HG02943 (cell line): ENCODE results near the gene KMT2B.
"Not testable (repeated sequence)": the region's sequence is repeated elsewhere in the genome, so short reads cannot be mapped to it uniquely, and the experiment has no call there.

Experiments used
- ATAC-seq: cut with Tn5 transposase; IDR thresholded peaks from one replicate; pipeline ENCODE4 v1.9.1; 2021; ENCODE audit warnings: mild to moderate bottlenecking, low read depth, moderate library complexity; ENCODE audit not compliant: unreplicated experiment

The KMT2B gene, protein sequence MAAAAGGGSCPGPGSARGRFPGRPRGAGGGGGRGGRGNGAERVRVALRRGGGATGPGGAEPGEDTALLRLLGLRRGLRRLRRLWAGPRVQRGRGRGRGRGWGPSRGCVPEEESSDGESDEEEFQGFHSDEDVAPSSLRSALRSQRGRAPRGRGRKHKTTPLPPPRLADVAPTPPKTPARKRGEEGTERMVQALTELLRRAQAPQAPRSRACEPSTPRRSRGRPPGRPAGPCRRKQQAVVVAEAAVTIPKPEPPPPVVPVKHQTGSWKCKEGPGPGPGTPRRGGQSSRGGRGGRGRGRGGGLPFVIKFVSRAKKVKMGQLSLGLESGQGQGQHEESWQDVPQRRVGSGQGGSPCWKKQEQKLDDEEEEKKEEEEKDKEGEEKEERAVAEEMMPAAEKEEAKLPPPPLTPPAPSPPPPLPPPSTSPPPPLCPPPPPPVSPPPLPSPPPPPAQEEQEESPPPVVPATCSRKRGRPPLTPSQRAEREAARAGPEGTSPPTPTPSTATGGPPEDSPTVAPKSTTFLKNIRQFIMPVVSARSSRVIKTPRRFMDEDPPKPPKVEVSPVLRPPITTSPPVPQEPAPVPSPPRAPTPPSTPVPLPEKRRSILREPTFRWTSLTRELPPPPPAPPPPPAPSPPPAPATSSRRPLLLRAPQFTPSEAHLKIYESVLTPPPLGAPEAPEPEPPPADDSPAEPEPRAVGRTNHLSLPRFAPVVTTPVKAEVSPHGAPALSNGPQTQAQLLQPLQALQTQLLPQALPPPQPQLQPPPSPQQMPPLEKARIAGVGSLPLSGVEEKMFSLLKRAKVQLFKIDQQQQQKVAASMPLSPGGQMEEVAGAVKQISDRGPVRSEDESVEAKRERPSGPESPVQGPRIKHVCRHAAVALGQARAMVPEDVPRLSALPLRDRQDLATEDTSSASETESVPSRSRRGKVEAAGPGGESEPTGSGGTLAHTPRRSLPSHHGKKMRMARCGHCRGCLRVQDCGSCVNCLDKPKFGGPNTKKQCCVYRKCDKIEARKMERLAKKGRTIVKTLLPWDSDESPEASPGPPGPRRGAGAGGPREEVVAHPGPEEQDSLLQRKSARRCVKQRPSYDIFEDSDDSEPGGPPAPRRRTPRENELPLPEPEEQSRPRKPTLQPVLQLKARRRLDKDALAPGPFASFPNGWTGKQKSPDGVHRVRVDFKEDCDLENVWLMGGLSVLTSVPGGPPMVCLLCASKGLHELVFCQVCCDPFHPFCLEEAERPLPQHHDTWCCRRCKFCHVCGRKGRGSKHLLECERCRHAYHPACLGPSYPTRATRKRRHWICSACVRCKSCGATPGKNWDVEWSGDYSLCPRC (N-terminal part only)

DNA sequence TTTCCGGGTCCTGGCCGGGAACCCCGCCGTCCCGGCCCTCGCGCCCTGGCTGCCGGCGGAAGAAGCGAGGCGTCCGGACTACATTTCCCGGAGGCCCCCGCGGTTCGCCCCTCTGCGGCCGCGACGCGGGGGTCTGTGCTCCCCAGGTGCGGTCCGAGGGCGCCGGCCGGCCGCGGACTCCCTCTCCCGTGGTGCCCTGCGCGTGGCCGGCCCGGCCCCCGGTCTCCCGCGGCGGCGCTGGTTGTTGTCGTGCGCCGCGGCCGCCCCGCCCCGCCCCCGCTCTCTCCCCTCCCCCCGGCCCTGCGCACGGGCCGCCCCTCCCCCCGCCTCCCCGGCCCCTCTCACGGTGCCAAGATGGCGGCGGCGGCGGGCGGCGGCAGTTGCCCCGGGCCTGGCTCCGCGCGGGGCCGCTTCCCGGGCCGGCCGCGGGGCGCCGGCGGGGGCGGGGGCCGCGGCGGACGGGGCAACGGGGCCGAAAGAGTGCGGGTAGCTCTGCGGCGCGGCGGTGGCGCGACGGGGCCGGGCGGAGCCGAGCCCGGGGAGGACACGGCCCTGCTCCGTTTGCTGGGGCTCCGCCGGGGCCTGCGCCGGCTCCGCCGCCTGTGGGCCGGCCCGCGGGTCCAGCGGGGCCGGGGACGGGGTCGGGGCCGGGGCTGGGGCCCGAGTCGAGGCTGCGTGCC, at the start of gene KMT2B:
KMT2B (plus strand) TSS at position 339 of the 680 bp plus-strand sequence; CDS start at position 355, 16 bp downstream.
- no peak for ATAC-seq

DNA sequence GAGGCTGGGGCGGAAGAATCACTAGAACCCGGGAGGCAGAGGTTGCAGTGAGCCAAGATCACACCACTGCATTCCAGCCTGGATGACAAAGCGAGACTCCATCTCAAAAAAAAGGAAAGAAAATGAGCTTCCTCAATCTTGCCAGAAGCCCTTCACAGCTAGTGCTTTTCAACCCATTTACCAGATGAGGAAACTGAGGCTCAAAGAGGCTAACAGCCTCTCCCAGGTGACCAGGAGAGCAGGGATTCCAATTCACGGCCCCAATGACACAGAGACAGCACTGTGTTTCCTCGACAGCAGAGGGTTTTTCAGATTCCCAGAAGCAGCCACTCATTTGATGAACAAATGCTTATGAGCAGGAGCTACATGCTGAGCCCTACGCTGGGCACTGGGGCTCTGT, 48.2 kb upstream of the KMT2B start:
- no peak for ATAC-seq

DNA sequence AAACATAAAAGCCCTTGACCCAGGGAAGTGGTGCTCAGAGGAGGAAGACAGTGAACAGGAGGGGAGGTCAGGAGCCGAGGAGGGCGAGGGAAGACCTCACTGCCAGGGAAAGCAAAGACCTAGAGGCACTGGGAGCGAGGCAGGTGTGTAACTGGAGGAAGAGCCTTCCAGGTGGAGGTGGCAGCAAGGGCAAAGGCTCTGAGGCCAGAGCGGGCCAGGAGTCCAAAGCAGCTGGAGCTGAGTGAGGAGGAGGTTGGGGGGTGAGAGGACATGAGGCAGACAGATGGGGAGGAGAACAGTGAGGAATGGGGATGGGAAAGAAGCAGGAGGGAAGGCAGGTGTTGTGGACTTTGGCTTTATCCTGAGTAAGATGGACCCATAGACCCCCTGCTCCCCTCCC, 47.8 kb upstream of the KMT2B start:
- no peak for ATAC-seq

DNA sequence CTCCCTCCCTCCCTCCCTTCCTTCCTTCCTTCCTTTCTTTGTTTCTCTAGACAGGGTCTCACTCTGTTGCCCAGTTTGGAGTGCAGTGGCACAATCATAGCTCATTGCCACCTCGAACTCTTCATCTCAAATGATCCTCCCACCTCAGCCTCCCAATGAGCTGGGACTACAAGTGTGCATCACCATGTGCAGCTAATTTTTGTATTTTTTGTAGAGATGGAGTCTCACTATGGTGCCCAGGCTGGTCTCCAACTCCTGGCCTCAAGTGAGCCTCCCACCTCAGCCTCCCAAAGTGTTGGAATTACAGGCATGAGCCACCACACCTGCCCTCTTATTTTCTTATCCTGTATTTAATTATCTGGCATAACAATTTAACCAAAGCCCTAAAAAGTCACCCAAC, 47.1 kb upstream of the KMT2B start:
- ATAC-seq, result no peak

DNA sequence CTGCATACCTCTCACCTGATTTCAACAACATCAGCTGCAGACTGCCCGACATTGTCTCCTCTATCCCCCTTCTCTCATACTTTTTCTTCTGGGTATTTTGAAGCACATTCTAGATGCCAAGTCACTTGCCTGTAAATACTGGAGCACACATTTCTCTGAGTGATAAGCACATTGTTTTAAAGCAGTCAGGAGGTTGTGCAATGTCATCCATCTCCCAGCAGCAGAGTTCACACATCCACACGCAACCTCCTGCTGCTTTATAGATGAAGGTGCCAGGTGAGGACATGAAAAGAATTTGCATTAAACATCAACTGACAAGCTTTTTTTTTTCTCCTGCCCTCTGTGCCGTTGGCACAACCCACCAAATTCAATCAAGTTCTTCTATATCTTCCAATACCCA, 46.0 kb upstream of the KMT2B start:
- ATAC-seq, result no peak

DNA sequence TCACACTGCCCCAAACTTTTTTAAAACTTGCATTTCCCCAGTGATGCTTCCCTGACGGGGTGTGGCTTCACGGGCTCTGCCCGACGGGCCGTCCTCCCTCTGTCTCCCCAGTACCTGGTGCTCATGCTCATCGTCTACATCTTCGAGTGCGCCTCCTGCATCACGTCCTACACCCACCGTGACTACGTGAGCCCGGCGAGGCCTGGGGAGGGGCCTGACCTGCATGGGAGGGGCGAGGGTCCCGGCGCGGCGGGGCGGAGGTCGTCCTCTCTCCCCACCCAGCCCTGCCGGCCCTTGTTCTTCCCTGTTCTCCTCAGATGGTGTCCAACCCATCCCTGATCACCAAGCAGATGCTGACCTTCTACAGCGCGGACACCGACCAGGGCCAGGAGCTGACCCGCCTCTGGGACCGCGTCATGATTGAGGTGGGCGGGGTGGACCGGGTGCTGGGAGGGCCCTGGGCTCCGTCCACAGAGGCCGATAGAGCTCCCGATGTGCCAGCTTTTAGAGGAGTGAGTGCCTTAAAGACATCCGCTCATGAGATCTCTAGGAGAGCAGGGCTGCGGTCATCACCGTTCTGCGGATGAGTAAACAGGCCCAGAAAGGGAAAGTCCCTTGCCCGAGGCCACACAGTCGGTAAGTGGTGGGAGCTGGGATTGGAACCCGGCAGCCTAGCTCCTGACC, 44.5 kb upstream of the KMT2B start:
- no peak for ATAC-seq

DNA sequence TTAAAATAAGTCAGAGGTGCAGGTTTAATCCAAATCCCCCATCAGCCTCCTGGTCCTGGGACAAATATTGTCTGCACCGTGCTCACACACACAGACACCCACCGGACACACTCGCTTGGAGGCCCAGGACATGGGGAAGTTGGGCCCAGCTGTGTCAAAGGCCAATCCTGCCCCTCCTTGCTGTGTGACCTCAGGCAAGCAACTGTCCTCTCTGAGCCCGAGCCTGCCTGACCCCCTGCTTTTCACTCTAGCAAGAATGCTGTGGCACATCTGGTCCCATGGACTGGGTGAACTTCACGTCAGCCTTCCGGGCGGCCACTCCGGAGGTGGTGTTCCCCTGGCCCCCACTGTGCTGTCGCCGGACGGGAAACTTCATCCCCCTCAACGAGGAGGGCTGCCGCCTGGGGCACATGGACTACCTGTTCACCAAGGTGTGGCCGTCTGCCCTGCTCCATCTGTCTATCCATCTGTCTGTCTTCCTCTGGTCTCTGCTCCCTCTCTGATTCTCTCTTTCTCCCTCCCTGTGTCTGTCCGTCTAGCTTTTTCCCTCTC, 42.1 kb upstream of the KMT2B start:
- no peak for ATAC-seq

DNA sequence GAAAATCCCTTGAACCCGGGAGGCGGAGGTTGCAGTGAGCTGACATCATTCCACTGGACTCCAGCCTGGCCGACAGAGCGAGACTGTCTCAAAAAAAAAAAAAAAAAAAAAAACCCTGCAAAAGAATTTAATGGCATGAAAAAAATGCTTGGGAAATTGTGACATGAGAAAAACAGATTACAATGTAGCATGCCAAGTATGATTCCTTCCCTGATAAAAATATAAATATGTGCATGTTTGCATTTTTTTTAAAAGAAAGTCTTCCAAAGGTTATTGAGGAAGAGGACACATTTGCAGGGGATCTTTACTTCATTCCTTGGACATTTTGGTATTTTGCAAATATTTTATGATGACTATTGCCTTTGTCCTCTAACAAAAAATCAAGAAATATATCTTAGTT, 28.0 kb upstream of the KMT2B start:
- ATAC-seq, result no peak

DNA sequence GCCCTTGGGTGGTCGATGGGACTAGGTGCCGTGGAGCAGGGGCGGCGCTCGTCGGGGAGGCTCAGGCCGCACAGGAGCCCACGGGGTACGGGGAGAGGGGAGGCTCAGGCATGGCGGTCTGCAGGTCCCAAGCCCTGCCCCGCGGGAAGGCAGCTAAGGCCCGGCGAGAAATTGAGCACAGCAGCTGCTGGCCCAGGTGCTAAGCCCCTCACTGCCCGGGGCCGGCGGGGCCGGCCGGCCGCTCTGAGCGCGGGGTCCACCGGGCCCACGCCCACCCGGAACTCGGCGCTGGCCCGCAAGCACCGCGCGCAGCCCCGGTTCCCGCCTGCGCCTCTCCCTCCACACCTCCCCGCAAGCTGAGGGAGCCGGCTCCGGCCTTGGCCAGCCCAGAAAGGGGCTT, 26.7 kb upstream of the KMT2B start:
- ATAC-seq, result not testable (repeated sequence)

DNA sequence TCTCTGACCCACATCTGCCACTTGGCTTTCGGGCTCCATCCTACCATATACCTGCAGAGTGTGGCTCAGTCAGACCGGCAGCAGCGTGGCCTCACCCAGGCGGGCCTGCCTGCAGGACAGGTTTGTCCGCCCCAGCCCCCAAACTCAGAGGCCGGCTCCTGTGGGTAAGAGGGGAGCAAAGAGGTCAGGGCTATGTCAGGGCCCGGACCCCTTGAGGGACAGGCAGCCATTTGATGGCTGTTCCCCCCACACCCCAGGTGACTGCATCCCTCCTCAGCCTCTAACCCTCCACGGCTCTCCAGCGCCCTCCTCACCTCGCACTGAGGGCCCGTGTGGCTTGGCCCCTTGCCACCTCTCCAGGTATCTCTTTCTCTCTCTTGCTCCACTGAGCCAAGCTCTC, 25.8 kb upstream of the KMT2B start:
- ATAC-seq, result no peak

DNA sequence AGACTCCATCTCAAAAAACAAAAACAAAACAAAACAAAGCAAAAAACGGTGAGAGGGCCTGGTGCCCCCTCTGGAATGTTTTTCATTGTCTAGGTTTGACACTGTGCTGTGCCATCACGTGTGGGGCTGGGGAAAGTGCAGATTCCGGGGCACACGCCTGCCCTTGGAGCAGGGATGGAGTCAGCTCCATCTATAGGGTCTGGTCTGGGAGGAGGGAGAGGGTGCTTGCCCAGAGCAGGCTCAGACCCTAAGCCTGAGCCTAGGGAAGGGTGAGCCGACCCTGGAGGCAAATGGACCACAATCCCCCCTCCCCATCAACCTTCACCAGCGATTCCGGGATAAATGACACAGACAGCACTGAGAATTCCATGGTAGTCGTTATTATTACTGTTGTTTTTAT, 24.4 kb upstream of the KMT2B start:
- ATAC-seq, result no peak

DNA sequence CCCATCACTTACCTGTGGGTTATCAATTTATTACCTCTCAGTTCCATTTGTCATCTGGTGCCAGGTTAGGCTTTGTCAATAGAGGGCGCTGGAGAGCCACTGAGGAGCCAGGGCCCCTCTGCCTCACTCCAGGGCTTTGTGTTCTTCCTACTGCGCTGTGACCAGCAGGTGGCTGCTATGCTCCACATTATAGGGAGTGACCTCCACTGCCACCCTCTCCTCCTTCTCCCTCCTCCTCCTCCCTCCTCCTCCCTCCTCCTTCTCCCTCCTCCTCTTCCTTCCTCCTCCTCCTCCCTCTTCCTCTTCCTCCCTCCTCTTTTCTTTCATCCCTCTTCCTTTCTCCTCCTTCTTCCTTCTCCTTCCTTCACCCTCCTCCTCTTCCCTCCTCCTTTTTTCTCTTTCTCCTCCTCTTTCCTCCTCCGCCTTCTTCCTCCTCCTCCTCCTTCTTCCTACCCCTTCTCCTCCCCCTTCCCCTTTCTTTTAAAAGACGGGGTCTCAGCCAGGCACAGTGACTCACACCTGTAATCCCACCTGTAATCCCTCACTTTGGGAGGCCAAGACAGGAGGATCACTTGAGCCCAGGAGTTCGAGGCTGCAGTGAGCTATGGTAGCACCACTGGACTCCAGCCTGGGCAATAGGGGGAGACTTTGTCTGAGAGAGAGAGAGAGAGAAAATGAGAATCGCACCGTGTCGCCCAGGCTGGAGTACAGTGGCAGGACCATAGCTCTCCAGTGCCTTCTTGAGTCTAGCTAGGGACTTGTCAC, 23.8 kb upstream of the KMT2B start:
- ATAC-seq, result peak; percentile 70

DNA sequence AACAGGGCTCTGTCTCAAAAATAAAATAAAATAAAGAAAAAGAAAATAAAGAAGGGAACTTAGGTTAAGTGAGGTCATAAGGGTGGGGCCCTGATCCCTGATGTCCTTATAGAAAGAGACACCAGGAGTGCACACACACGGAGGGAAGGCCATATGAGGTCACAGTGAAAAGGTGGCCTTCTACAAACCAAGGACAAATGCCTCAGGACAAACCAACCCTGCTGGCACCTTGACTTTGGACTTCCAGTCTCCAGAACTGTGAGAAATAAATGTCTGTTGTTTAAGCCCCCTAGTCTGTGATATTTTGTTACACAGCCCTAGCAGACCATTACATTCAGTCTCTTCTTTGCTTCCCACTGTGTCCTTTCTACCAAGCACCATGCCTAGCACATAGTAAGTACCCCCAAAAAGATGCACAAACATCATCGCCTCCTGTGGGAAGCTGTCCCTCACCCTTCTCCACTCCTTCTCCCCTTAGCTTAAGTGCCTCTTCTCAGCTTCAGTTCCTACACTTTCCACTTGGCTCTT, 21.8 kb upstream of the KMT2B start:
- no peak for ATAC-seq

DNA sequence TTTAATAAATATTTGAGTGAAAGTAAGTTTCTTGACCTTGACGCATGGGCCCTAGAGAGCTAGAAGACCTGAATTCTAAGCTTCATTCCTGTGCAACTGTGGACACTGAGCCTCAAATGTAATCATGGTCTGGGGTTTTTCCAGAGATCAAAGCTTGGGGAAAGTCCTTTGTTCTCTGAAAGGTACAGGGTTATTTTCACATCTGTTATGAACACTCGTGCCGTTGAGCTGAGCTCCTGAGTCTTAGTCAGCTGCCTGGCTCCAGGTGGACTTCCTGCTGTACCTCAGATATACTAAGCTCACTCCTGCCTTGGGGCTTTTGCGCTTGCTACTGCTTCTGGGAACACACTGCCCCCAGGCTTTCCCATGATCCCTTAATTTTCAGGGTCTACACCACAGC, 21.0 kb upstream of the KMT2B start:
- no peak for ATAC-seq

DNA sequence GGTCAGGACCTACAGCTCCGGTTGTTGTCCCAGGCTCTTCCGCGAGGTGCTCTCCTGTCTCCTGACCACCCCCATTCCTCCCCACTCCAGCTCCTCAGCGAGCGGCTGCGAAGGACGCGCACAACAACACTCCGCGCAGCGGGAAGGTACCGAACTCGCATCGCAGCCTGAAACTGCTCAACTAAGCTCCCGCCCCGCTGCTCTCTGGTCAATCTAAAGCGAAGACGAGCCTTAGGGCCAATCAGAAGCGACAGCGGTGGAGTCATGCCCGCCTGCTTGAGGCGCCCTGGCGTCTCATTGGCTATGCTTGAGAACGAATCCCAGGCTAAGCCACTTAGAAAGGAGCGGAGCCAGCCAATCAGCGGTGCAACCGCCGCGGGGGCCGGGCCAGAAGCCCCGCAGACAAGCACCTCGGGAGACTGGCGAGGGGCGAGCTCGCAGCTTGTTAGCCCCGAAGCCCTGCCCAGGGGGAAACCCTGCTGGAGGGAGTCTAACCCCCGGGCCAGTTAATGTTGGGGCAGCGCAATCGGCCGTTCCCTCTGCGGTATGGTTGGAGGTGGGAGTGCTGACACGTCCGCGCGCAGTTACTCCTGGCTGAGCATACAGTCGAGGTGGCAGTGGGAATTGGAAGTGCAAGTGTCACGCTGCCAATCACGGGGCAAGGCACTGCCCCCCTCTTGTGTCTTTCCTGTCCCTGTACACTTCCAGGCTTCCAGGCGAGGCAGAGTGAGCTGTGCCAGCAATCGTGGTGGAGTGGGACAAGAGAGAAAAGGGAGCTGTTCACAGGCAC, 15.4 kb upstream of the KMT2B start:
- peak; percentile 91 for ATAC-seq

DNA sequence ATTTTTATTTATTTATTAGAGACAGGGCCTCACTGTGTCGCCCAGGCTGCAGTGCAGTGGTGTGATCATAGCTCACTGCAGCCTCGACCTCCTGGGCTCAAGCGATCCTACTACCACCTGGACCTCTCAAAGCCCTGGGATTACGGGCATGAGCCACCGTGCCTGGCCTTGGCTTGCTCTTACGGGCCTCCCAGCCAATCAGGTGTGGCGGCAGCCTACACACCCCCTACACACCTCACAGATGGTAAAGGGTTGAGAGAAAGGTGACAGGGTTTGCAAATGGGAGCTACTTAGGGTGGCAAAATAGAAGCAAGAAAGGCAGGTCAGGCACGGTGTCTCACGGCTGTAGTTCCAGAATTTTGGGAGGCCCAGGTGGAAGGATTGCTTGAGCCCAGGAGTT, 14.5 kb upstream of the KMT2B start:
- ATAC-seq, result no peak

DNA sequence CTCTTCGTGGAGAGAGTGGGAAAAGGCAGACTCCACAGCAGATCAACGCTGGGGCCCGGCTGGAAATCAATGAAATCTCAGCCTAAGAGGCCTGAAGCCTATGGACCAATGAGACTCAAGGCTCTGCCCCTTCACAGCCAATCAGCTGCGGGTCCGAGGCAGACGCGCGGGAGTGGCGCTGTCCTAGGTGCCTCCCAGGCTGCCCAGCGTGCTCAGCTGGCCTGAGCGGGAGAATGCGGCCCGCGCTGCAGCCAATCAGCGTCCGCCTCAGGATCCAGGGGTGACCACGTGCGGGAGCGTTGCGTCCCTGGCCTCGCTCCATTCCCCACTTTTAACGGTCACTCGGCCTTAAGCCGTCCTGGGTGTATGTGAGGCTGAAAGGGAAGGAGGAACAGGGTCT, 13.6 kb upstream of the KMT2B start, which contains the start of gene ZBTB32:
ZBTB32 (plus strand) TSS at position 341 of the 400 bp plus-strand sequence. CDS start 10,069 bp downstream, outside the sequence.
- no peak for ATAC-seq
